ENCODE measurements around the gene SYCE3.

Gene SYCE3

DNA sequence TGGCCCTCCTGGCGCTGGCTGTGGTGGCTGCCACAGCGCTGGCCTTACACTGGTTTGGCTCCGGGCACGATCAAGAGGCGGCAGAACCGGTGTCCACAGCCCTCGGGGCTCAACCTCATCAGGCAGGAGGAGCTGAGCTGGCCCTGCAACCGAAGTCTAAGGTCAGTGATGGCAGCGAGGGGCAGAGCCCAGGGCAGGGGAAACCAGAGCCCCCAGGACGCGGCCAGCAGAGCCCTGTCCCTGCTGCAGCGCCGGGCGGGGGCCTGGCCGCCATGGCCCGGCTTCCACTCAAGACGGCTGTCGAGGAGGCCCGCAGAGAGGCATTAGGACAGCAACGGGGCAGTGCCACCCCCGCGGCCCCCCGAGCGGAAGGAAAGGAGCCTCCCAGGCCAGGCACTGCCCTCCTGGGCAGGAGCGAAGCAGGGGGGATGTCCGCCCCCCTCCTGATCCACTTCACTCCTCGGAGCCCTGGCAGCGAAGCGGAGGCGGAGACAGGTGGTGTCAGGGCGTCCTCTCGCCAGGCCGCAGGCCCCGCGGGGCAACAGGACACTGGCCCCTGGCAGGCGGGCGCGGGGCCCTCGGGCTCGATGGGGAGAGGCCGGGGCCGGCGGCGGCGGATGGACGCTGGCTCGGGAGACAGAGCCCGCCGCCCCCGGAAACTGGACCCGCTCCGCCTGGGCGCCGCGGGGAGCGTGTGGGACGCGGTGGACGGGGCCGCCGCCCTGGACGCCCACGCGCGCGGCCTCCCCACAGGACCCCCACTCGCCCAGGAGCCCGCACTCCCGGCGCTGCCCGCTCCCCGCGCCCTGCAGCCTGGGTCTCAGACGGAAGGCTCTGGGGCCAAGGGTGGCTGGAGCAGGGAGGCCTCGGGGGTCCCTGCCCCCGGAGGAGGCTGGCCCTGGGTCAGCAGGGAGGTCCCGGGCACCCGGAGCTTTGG lies 16.1 kb downstream of the SYCE3 start:
- H3K36me3 ChIP-seq (replicated peaks; ENCODE audit: low read depth, low read length): no peaks in the 10 kb centered on the region
- peaks cover 34% of the 10 kb centered on the region for H3K4me1 ChIP-seq (ENCODE audit: low read length)
- no peaks in the 10 kb centered on the region for H3K27me3 ChIP-seq (ENCODE audit: low read depth, low read length)
- H4K20me1 ChIP-seq (ENCODE audit: insufficient read depth, low read length): no peaks in the 10 kb centered on the region
- H3K9me3 ChIP-seq (ENCODE audit: insufficient read depth, low read length): no peaks in the 10 kb centered on the region
- no peak overlapping the region for H3K9ac ChIP-seq (ENCODE audit: low read length)
- no peak overlapping the region for H3K27ac ChIP-seq (ENCODE audit: low read length)
- TF ChIP-seq, protein P1, sequence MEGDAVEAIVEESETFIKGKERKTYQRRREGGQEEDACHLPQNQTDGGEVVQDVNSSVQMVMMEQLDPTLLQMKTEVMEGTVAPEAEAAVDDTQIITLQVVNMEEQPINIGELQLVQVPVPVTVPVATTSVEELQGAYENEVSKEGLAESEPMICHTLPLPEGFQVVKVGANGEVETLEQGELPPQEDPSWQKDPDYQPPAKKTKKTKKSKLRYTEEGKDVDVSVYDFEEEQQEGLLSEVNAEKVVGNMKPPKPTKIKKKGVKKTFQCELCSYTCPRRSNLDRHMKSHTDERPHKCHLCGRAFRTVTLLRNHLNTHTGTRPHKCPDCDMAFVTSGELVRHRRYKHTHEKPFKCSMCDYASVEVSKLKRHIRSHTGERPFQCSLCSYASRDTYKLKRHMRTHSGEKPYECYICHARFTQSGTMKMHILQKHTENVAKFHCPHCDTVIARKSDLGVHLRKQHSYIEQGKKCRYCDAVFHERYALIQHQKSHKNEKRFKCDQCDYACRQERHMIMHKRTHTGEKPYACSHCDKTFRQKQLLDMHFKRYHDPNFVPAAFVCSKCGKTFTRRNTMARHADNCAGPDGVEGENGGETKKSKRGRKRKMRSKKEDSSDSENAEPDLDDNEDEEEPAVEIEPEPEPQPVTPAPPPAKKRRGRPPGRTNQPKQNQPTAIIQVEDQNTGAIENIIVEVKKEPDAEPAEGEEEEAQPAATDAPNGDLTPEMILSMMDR (IDR thresholded peaks at IDR 0.05; ENCODE audit: low read depth, low read length): no peak
- no peak for TF ChIP-seq EZH2phosphoT487 (IDR thresholded peaks at IDR 0.05; ENCODE audit: low read depth)
- H3K4me2 ChIP-seq (ENCODE audit: low read length): no peak overlapping the region
- no peak overlapping the region for H2AFZ ChIP-seq (ENCODE audit: low read depth, low read length)
- no peaks in the 10 kb centered on the region for H3K79me2 ChIP-seq (ENCODE audit: low read length)
- H3K4me3 ChIP-seq (ENCODE audit: low read length): no peak overlapping the region

- no peak within 1 kb of the TSS for H2AFZ ChIP-seq (ENCODE audit: low read depth, low read length)
These were observed 17.0 kb downstream of the SYCE3 start, which contains the start of gene KLHDC7B for GRCh38 chr22:50545522-50546325. TSS of gene KLHDC7B (plus strand) at chr22:50545899. CDS start at chr22:50546244, 345 bp downstream.

GRCh38 chr22:50544746-50545253 lies 17.9 kb downstream of the SYCE3 start:
- H3K4me3 ChIP-seq (ENCODE audit: low read length): peak overlapping the region; percentile 57
- peak overlapping the region; percentile 50 for H3K9ac ChIP-seq (ENCODE audit: low read length)
- H3K27me3 ChIP-seq (ENCODE audit: low read depth, low read length): no peaks in the 10 kb centered on the region
- H3K4me1 ChIP-seq (ENCODE audit: low read length): peaks cover 52% of the 10 kb centered on the region
- H4K20me1 ChIP-seq (ENCODE audit: insufficient read depth, low read length): no peaks in the 10 kb centered on the region
- H2AFZ ChIP-seq (ENCODE audit: low read depth, low read length): no peak overlapping the region
- H3K9me3 ChIP-seq (ENCODE audit: insufficient read depth, low read length): no peaks in the 10 kb centered on the region
- peak overlapping the region; percentile 22; the same call in 1 of the 2 replicates for H3K27ac ChIP-seq (ENCODE audit: low read length)
- H3K36me3 ChIP-seq (replicated peaks; ENCODE audit: low read depth, low read length): no peaks in the 10 kb centered on the region
- no peaks in the 10 kb centered on the region for H3K79me2 ChIP-seq (ENCODE audit: low read length)
- peak overlapping the region; percentile 65 for H3K4me2 ChIP-seq (ENCODE audit: low read length)
- TF ChIP-seq, protein P1 (IDR thresholded peaks at IDR 0.05; ENCODE audit: low read depth, low read length): no peak
- no peak for TF ChIP-seq EZH2phosphoT487 (IDR thresholded peaks at IDR 0.05; ENCODE audit: low read depth)

More at GRCh38 chr22:50545522-50546325, 17.0 kb downstream of the SYCE3 start, which contains the start of gene KLHDC7B:
- Histone ChIP-seq H3K27me3 (ENCODE audit: low read depth, low read length) (no peaks in the 10 kb centered on the region), H3K9ac (ENCODE audit: low read length) (no peak within 1 kb of the TSS; the same call in 1 of the 2 replicates), H3K79me2 (ENCODE audit: low read length) (no peaks in the 10 kb centered on the region), H3K27ac (ENCODE audit: low read length) (no peak within 1 kb of the TSS), H3K9me3 (ENCODE audit: insufficient read depth, low read length) (no peaks in the 10 kb centered on the region), H3K4me3 (ENCODE audit: low read length) (no peak within 1 kb of the TSS), H3K36me3 (replicated peaks; ENCODE audit: low read depth, low read length) (no peaks in the 10 kb centered on the region), H3K4me2 (ENCODE audit: low read length) (peak within 1 kb of the TSS; percentile 65), H3K4me1 (ENCODE audit: low read length) (peaks cover 42% of the 10 kb centered on the region), H4K20me1 (ENCODE audit: insufficient read depth, low read length) (no peaks in the 10 kb centered on the region)
- TF ChIP-seq, protein P1 (IDR thresholded peaks at IDR 0.05; ENCODE audit: low read depth, low read length): no peak

Data from OCI-LY3 (cell line).